ENCODE measurements around the gene ALX4. TPM values are rescaled to one million over a fixed set of nuclear protein-coding genes. Genes with fewer than 3 reads are reported as not detected.

The ALX4 gene
- total and polyA plus RNA-seq, 9 of the 15 experiments (the other 6 are each of a cell fraction or from before 2014, with no cell fraction given): 0.07 to 1.2 (median 0.33) TPM

- TF ChIP-seq REST (IDR thresholded peaks at IDR 0.05; ENCODE audit: borderline replicate concordance): 0 out of 2 replicates have a peak, but pooled peaks have one; percentile 19
- no peak for TF ChIP-seq REST (CRISPR knock-in tag; IDR thresholded peaks at IDR 0.05; ENCODE audit: low read depth)
- TF ChIP-seq RFX7 (CRISPR knock-in tag; IDR thresholded peaks at IDR 0.05): no peak
- TF ChIP-seq PYGO2 (tag; IDR thresholded peaks at IDR 0.05): no peak
- TF ChIP-seq CTCF (IDR thresholded peaks at IDR 0.05 in 2 of 3, conservative IDR thresholded peaks at IDR 0.05 in 1 of 3; ENCODE audit: insufficient read depth in 2 of 3, low read depth in 1 of 3, low read length in 3 of 3): peak; percentile 33 to 59 (median 47); a peak in 5 of 6 replicates
- peak; percentile 74 for TF ChIP-seq HLTF (IDR thresholded peaks at IDR 0.05)
- 0 out of 2 replicates have a peak, but pooled peaks have one; percentile 46 for TF ChIP-seq SMARCA5 (IDR thresholded peaks at IDR 0.05)
- TF ChIP-seq BCOR (IDR thresholded peaks at IDR 0.05): peak; percentile 69; the same call in 1 of the 2 replicates
- peak in 1 of 2 experiments; percentile 49; a peak in 3 of 4 replicates for TF ChIP-seq RAD21 (CRISPR knock-in tag; conservative IDR thresholded peaks at IDR 0.05 in 1 of 2, IDR thresholded peaks at IDR 0.05 in 1 of 2)
- TF ChIP-seq ZNF609 (CRISPR knock-in tag; IDR thresholded peaks at IDR 0.05; ENCODE audit: borderline replicate concordance): no peak
- 0 out of 2 replicates have a peak, but pooled peaks have one; percentile 21 for TF ChIP-seq SMC3 (conservative IDR thresholded peaks at IDR 0.05; ENCODE audit: insufficient read depth, low read depth, low read length)
- TF ChIP-seq THRAP3 (IDR thresholded peaks at IDR 0.05; ENCODE audit: borderline replicate concordance): no peak
- TF ChIP-seq RBM25 (IDR thresholded peaks at IDR 0.05; ENCODE audit: low read depth, low read length, severe bottlenecking): peak; percentile 68
These were observed 42.1 kb upstream of the ALX4 start (continued) for GRCh38 chr11:44351898-44352498.
